Measurements from ENCODE around the gene PRPSAP2.
A peak's percentile ranks its signal among the peaks of the same experiment; 100 is the strongest.
"Not testable (repeated sequence)": the region's sequence is repeated elsewhere in the genome, so short reads cannot be mapped to it uniquely, and the experiment has no call there.

PRPSAP2 gene

GRCh38 chr17:18857864-18858566 lies at the start of gene PRPSAP2:
Gene PRPSAP2, plus strand, starts transcription at chr17:18858131. Its CDS starts 7,703 bp downstream, at chr17:18865834.
- peak; percentile 67 for DNase-seq (ENCODE audit: low read depth, low spot score)

GRCh38 chr17:18815924-18816323 lies 42.0 kb upstream of the PRPSAP2 start:
- DNase-seq (ENCODE audit: low read depth, low spot score): not testable (repeated sequence)

- not testable (repeated sequence) for DNase-seq (ENCODE audit: low read depth, low spot score)
Measured at GRCh38 chr17:18816489-18817371, 41.2 kb upstream of the PRPSAP2 start.

GRCh38 chr17:18821430-18821829 lies 36.5 kb upstream of the PRPSAP2 start:
- DNase-seq (ENCODE audit: low read depth, low spot score): not testable (repeated sequence)

GRCh38 chr17:18827613-18828012 lies 30.3 kb upstream of the PRPSAP2 start:
- DNase-seq (ENCODE audit: low read depth, low spot score): not testable (repeated sequence)

- no peak for DNase-seq (ENCODE audit: low read depth, low spot score)
Measured at GRCh38 chr17:18848501-18848900, 9.4 kb upstream of the PRPSAP2 start.

- DNase-seq (ENCODE audit: low read depth, low spot score): no peak
Measured at GRCh38 chr17:18850679-18851078, 7.3 kb upstream of the PRPSAP2 start.

- DNase-seq (ENCODE audit: low read depth, low spot score): no peak
Measured at GRCh38 chr17:18851201-18851600, 6.7 kb upstream of the PRPSAP2 start.

- DNase-seq (ENCODE audit: low read depth, low spot score): no peak
Measured at GRCh38 chr17:18854956-18855355, 3.0 kb upstream of the PRPSAP2 start.

- DNase-seq (ENCODE audit: low read depth, low spot score): peak; percentile 88
Measured at GRCh38 chr17:18855831-18856569, 1.9 kb upstream of the PRPSAP2 start.

GRCh38 chr17:18856570-18856915 lies 1.4 kb upstream of the PRPSAP2 start:
- DNase-seq (ENCODE audit: low read depth, low spot score): no peak

- no peak for DNase-seq (ENCODE audit: low read depth, low spot score)
Measured at GRCh38 chr17:18858567-18859245, 775 bp downstream of the PRPSAP2 start.

- DNase-seq (ENCODE audit: low read depth, low spot score): no peak
Measured at GRCh38 chr17:18859256-18859655, 1.3 kb downstream of the PRPSAP2 start.

- no peak for DNase-seq (ENCODE audit: low read depth, low spot score)
Measured at GRCh38 chr17:18860161-18860972, 2.4 kb downstream of the PRPSAP2 start.

GRCh38 chr17:18862011-18862410 lies 4.1 kb downstream of the PRPSAP2 start:
- DNase-seq (ENCODE audit: low read depth, low spot score): no peak

GRCh38 chr17:18864996-18865395 lies 7.1 kb downstream of the PRPSAP2 start:
- not testable (repeated sequence) for DNase-seq (ENCODE audit: low read depth, low spot score)

- no peak for DNase-seq (ENCODE audit: low read depth, low spot score)
Measured at GRCh38 chr17:18866866-18867813, 9.2 kb downstream of the PRPSAP2 start.

GRCh38 chr17:18877104-18877645 lies 19.2 kb downstream of the PRPSAP2 start:
- no peak for DNase-seq (ENCODE audit: low read depth, low spot score)

- no peak for DNase-seq (ENCODE audit: low read depth, low spot score)
Measured at GRCh38 chr17:18888766-18889290, 30.9 kb downstream of the PRPSAP2 start.
